DMS 273 treated with DMSO at 0.1 percent for 48 hours (cell line): ENCODE measurements around the gene SNTA1.
A peak's percentile ranks its signal among the peaks of the same experiment; 100 is the strongest.
"Not testable (repeated sequence)": the region's sequence is repeated elsewhere in the genome, so short reads cannot be mapped to it uniquely, and the experiment has no call there.

Experiments used
- DNase-seq: peaks from one replicate; lab custom pipeline; 2025; lab: John Stamatoyannopoulos, UW

The SNTA1 gene

DNA sequence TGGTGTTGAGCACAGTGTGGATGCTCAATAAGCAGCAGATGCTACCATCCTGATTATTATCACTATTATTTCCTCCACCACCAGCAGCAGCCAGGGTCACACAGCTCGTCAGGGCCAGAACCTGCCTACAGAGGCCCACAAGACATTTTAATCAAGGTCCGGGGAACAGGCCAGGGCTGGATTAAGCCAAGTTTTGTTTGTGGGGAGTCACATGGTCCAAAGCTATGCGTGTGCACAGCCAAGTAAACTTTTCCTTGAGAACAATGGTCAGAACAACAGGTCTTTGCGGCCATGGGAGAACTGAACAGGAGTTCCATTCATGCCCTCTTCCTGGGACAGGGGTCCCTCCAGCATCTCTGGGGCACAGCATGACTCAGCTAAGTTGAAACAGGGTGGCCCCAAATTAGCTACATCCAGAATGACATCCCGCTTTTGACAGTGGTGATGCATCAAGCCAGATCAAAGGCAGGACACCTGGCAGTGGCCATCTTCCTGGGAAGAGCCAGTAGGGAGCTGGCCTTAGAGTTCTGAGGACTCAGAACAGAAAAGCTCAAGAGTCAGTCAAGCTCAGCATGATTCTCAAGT is 11.7 kb downstream of the SNTA1 start:
- no peak for DNase-seq

DNA sequence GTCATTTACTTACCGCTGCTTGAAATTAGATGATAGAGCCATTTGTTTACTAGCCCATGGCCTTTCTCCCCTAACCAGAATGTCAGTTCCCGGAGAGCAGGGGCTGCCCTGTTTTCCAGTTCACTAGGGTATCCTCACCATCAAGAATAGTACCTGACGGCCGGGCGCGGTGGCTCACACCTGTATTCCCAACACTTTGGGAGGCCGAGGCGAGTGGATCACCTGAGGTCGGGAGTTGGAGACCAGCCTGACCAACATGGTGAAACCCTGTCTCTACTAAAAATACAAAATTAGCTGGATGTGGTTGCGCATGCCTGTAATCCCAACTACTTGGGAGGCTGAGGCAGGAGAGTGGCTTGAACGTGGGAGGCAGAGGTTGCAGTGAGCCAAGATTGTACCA is 19.7 kb downstream of the SNTA1 start:
- not testable (repeated sequence) for DNase-seq

DNA sequence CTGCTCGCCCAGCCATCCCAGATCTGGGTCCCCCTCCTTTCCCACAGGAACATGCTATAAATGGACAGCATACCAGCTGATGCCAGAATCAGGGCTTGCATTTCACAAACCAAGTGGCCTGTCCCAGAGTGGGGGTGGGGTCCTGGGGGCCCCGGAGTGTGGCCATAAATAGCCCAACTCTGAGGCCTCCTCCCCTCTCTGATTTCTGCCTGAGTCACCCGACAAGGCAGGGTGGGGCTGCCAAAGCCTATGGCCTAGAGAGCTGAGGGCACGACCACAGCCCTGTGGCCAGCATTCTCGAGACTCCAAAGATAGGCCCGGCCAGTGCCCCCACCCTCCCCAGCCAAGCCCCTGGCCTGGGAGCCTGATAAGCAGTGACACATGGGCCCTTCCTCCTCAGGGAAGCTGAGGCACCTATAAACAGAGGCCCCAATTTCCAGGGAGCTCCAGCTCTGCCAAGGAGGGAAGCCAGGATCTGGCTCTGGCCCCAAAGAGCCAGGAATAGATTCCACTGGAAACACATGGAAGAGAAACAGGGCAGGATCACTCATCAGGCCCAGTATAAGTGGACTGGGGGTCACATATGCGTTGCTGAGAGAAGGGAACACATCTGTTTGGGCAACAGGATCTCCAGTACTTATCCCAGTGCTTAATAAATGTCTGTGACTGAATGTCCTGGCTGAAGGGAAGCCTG is 20.3 kb downstream of the SNTA1 start:
- DNase-seq, result no peak

DNA sequence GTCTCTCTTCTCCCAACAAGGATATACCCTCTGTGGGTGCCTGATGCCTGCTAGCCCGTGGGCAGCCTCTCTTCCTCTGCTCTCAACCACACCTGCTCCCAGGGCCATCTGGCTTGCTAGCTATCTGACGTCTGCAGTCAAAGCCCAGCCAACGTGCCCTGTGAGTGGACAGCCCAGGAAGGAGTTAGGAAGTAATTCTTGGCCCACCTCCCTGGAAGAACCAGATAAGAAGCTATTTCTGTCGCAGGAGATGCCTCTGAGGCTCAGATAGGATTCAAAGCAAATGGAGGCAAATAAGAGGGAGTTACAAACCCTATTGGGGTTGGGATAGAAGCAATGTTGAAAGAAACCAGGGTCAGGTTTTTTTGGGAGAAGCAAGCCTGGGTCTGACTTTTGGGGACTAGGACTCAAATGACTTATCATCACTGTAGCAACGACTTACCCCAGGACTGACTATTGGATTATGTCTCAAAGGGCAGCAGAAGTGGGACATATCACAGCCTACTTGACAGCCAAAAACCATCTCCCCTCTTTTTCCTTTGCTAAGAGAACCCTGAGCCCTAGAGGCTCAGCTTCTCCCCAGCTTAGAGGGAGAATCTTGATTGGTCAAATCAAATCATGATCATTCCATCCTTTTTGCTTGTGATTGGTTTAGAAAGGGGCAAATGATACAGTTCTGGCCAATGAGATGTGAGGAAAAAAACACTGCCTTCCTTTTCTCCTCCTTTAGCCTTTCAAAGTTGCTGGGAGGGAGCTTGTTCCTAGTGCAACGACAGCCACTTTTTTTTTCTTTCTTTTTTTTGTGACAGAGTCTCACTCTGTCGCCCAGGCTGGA is 24.2 kb downstream of the SNTA1 start:
- DNase-seq, result peak; percentile 26

DNA sequence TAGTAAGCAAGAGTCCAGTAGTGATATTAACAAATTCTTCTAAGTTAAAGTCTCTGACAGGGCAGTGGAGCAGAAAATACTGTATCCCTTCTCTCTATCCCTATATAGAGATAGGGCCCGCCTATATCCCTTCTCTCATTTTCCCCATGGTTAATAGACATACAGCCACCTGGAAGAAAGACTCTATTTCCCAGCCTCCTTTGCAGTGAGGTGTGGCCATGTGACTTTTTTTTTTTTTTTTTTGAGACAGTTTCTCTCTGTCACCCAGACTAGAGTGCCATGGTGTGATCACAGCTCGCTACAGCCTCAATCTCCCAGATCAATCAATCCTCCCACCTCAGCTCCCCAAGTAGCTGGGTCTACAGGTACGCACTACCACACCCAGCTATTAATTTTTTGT is 25.5 kb downstream of the SNTA1 start:
- no peak for DNase-seq

DNA sequence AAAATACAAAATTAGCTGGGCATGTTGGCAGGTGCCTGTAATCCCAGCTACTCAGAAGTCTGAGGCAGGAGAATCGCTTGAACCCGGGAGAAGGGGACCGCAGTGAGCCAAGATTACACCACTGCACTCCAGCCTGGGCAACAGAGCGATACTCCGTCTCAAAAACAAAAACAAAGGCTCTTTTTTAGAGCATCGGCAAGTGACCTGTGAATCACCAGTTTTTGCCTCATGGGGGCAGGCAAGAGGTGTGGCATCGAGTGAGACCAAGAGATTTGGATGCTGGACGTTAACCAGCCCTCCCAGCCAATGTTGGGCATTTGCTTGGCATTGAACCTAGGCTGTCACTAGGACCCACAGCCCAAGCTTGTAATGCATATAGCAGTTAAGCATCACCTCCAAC is 27.6 kb downstream of the SNTA1 start:
- DNase-seq, result no peak

DNA sequence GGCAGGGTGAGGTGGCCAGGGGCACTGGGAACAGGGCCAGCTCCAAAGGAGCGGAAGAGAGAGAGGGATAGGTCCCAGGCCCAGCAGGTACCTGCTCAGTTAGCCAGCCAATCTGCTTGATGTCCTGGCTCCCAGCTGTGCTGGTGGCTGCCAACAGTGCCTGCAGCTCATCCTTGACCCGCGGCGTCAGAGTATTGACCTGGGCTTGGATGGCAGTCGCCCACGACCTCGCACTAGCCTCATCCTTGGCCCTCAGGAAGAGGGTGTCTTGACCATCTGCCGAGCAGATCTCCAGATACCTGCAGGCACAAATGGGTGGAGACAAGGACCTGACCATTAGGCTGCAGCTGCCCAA is 31.1 kb downstream of the SNTA1 start:
- DNase-seq, result peak; percentile 13

DNA sequence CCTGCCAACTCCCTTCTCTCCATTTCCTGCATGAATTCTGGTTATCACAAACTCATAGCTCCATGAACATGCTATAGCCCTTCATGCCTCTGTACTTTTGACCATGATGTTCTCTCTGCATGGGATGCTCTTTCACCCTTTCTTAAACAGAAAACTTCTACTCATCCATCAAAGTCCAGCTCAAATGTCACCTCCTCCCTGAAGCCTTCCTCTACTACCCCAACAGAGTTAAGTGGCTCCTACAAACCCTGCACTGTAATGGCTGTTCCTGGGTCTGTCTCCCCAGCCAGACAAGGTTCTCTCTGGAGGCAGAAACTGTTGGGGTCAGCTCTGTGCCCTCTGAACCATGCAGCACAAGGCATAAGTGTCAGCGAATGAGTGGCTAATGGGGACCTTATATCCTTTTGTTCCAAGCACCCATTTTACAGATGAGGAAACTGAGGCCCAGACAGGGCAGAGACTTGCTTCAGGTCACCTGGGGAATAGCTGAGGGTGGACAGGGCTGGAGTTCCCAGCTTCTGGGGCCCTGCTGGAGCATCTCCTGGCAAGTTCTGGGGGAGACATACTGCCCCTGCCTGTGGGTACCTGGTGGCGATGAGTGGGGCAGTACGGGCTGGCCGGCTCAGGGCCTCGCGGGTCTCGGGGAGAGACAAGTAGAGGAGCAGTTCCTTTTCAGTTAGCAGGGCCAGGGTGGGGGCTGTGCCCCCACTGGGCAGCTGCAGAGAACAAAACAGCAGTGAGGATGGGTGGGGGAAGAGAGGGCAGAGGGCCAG is 31.7 kb downstream of the SNTA1 start:
- DNase-seq, result no peak

DNA sequence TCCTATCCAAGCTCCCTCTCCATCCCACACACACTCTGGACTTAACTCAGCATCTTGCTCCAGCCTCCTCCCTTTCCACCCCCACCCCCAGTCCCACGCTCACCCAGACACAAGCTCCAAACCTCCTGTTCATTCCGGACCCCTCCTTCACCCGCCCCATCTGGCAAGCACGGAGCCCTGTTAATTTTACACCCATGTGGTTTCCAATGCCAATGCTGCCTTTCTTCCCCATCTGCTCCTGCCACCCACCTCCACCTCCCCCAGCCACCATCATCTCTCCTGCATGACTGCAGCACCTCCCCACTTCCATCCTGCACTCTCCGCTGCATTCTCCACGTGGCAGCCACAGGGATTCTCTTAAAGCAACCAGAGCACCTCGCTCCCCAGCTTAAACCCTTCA is 32.3 kb downstream of the SNTA1 start:
- DNase-seq, result peak; percentile 93

DNA sequence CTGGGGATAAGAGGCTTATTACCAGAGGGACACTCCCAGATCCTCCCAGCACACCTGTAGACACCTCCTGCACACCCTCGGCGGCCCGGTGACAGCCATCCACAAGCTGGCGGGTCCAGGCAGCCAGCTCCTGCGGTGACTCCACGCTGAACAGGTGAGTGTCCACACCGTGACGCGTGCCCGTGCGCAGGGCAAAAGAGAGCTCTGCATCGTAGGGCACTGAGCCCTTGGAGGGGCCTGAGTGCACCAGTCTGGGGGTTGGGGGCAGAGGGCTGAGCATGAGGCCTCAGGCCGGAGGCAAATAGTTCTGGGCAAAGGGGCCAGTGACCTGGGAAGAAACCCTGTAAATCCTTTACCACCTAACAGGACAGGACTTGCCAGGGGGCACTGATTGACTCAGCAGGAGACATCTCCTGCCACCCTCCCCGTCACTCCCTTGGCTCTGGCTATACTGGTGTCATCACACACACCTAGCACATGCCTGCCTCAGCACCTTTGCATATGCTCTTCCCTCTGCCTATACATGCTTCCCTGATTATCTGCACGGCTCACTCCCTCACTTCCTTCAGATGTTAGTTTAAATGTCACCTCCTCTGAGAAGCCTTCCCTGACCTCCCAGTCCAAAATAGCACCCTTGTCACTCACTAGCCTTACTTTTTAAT is 33.4 kb downstream of the SNTA1 start:
- DNase-seq, result no peak

DNA sequence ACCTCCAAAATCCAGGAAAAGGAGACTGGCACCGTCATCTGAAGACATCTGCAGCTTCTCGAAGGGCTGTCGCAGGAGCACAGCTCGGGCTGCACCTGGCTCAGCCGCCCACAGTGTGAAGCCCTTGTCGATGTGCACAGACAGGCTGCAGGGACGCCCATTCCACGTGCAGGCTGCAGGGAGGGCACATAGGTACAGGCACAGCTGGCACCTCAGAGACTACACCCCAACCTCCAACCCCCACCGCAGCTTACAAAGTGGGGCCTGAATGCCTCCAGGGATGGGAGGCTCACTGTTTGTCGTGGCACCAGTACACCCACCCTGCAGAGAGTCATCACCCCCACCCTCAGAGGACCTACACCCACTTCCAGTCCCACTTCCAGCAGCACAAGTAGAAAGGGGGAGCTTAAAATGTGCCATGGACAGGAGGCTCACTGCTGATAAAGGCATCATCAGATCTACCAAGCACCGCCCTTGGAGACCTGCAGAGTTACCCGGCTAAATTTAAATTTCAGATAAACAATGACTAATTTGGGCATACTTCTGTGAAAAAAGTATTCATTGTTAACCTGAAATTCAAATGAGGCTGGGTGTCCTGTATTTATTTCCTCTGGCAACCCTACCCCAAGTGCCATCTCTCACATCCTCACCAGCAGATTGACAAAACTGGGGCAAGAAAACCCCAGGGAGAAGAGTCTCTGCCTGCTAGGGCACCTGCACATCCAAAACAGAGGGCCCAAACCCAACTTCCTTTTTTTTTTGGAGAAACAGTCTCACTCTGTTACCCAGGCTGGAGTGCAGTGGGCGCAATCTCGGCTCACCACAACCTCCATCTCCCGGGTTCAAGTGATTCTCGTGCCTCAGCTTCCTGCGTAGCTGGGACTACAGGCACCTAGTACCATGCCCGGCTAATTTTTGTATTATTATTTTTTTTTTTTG is 34.6 kb downstream of the SNTA1 start:
- no peak for DNase-seq

DNA sequence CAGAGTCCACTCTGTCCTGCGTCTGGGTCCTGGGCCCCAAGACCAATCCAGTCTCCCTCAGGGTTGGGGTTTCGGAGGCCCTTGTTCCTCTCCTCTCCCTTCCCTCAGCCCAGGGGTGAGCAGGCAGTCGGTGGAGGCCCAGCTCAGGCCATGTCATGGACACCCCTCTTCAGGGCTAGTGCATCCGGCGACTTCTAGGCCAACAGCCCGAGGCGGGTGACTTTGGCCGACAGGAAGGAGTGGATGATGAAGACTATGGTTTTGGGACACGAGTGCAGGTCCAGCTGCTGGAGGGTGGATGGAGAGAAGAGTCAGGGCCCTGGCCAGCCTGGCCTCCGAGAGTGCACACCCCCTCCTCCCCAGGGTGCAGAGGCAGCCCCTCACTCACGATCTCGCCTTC is 35.2 kb downstream of the SNTA1 start:
- DNase-seq, result no peak

DNA sequence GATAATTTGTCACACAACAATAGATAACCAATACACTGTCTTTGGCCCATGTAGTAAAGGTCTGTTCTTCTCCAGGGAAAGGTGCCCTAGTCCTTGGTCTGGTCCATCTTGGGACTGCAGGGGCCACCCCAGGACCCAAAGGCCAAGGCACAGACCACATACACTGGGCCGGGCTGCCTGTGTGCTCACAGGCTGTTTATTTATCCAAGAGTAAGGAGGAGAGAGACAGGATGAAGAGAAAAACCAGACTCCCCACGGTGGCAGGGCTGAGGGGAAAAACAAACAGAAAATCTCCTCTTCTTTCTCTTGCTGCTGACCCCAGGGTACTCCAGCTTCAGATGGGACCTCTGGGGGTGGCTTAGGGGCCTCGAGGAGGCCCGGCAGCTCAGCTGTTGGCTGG is 35.8 kb downstream of the SNTA1 start:
- no peak for DNase-seq

DNA sequence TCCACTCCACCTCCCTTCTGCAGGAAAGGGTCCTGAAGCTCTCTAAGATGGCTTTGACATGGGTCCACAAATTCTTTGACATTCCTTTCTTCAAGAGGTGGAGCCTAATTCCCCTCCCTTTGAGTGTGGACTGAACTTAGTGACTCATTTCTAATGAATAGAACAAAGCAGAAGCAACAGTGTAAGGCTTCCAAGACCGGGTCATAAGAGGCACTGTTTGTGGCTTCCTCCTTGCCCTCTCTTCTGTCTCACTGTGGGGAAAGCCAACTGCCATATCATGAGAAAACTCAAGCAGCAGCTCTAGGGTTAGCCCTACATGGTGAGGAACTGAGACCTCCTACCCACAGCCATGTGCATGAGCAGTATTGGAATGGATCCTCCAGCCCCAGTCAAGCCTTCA is 36.3 kb downstream of the SNTA1 start:
- DNase-seq, result no peak

DNA sequence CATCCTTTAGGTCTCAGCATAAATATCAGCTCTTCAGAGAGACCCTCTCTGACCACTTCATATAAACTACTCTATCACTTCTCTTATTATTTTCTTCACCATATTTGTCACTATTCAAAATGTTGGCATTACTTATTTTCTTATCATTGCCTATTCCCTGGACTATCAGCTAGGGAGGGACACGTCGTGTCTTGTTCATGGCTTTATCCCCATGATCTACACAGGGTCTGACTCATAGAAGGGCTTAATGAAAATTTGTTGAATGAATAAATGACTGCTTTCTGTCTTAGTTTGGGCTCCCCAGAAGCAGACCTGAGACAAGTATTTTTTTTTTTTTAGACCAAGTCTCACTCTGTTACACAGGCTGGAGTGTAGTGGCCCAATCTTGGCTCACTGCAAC is 39.3 kb downstream of the SNTA1 start:
- no peak for DNase-seq

DNA sequence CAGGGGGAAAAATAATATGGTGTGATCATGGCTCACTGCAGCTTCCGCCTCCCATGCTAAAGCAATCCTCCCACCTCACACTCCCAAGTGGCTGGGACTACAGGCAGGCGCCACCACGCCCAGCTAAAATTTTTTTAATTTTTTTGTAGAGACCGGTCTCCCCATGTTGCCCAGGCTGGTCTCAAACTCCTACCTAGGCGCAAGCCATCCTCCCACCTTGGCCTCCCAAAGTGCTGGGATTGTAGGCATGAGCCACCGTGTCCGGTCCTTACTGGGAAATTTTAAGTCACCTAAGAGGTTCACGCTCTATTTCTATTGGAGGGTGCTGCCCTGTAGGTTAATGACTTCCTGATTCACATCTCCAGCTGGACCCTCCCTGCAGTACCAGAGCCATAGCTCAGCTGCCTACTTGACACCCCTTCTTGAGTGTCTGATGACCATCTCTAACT is 41.6 kb downstream of the SNTA1 start:
- DNase-seq, result no peak

DNA sequence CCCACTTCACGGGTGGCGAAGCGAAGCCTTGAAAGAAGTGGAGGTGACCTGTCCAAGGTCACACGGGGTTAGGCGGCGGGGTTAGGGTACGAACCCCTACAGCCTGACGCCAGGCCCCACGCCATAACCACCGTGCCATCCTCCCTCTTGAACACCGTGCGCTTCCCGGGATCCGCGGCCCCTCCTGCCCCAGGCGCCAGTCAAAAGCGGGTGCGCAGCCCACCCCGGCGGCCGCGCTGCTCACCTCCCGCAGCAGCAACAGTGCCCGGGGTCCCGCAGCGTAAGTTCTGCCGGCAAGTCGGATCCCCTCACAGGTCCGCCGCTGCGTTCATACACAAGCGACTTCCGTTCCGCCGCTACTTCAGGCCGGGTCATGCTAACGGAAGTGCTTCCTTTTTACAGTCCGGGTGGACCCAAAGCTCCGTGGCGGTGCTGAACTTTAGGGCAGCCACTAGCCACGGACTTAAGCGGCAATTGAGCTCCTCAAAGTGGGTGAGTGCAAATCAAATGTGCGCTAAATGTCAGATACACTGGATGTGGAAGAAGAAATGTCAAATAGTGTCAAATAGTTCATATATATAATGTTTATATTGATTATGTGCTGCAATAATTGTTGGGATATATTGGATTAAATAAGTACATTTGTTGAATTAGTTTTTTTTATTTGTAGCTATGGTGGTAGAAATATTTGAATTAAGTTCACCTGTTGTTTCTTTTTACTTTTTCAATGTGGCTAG is 42.2 kb downstream of the SNTA1 start, which contains the start of gene CDK5RAP1:
TSS of gene CDK5RAP1 (minus strand) at position 336 of the 737 bp plus-strand sequence. CDS start 4,455 bp downstream, outside the sequence.
- peak; percentile 60 for DNase-seq

DNA sequence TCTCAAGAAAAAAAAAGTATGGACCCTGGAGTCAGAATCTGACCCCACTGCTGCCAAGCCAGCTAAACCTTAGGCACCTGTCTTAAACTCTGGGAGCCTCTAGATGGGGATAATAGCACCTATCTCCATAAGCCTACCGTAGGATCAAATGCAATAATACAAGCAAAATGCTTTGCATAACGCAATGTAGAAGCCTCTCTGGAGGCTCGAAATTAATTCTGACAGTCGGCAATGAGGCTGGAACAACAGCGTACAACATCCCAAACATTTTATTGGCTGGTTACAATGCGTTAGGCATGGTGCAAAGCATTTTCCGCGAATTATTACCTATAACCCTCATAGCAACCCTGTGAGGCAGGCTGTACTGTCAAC is 42.8 kb downstream of the SNTA1 start:
- DNase-seq, result no peak

DNA sequence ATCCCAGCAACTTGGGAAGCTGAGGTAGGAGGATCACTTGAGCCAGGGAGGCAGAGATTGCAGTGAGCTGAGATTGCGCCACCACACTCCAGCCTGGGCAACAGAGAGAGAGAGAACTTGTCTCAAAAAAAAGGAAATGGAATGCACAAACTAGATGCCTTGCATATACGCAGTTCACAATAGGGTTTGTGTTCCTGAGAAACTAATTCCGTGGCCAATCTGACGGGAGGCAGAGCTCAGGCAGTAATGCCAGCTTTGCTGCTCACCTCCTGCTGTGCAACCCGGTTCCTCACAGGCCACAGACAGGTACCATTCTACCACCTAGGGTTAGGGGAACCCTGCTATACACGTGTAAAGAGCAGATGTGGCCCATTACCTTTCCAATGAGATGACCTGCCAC is 43.6 kb downstream of the SNTA1 start:
- DNase-seq, result no peak

DNA sequence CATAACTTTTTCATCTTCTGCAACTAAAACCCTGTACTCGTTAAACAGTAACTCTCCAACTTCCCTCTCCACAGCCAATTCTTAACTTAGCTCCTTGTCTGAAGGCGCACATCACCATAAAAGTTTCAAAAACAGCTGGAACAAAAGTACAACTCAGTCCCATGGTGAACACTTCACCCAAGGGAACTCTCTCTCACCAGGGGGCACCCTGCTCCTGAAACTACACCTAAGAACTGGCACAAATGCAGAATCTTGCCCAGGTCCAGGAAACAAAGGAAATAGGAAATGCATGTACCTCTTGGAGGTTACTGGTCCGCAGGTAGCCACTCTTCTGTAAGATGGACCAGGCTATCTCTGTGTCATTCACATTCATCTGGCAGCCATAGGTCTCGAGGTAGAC is 48.8 kb downstream of the SNTA1 start:
- DNase-seq, result no peak
